RWPE2 (cell line): ENCODE results near the gene TREM1.
"Not testable (repeated sequence)": the region's sequence is repeated elsewhere in the genome, so short reads cannot be mapped to it uniquely, and the experiment has no call there.

Experiments used
- ATAC-seq: fragments of 200-7000 bp; cut with Tn5 transposase; 3 replicates; pipeline ENCODE4 v1.9.1; 2021; ENCODE audit warnings: low read depth
- DNase-seq: peaks from one replicate; pipeline ENCODE4 v3.0.0-alpha.2; 2020; ENCODE audit warnings: low spot score
- H3K27ac ChIP-seq: fragments of 450-650 bp; 2 replicates; pipeline ENCODE4 v1.5.1; 2017; ENCODE audit warnings: mild to moderate bottlenecking; ENCODE audit not compliant: poor library complexity, severe bottlenecking
- H3K27me3 ChIP-seq: fragments of 250-450 bp; sonication (Bioruptor Pico); 2 replicates; pipeline ENCODE4 v1.5.1; 2021; ENCODE audit warnings: mild to moderate bottlenecking, moderate library complexity; ENCODE audit not compliant: insufficient read depth, poor library complexity, severe bottlenecking
- H3K36me3 ChIP-seq: fragments of 250-450 bp; sonication (Bioruptor Pico); 2 replicates; pipeline ENCODE4 v1.5.1; 2020; ENCODE audit warnings: low read depth, mild to moderate bottlenecking, moderate library complexity
- H3K4me1 ChIP-seq: fragments of 250-450 bp; sonication (Bioruptor Pico); 2 replicates; pipeline ENCODE4 v1.5.1; 2021; ENCODE audit warnings: mild to moderate bottlenecking, moderate library complexity; ENCODE audit not compliant: insufficient read depth, poor library complexity, severe bottlenecking
- H3K4me3 ChIP-seq: fragments of 250-450 bp; sonication (Bioruptor Pico); 2 replicates; pipeline ENCODE4 v1.5.1; 2021; ENCODE audit warnings: mild to moderate bottlenecking, moderate library complexity; ENCODE audit not compliant: severe bottlenecking
- H3K9me3 ChIP-seq: fragments of 250-450 bp; sonication (Bioruptor Pico); 2 replicates; pipeline ENCODE4 v1.5.1; 2021; ENCODE audit warnings: mild to moderate bottlenecking, moderate library complexity; ENCODE audit not compliant: severe bottlenecking
- TF ChIP-seq, protein P1 (sequence below): fragments of 450-650 bp; IDR thresholded peaks from one replicate; pipeline ENCODE4 v1.5.1; 2017; ENCODE audit warnings: mild to moderate bottlenecking, moderate library complexity; ENCODE audit not compliant: poor library complexity, severe bottlenecking

TREM1 gene

DNA sequence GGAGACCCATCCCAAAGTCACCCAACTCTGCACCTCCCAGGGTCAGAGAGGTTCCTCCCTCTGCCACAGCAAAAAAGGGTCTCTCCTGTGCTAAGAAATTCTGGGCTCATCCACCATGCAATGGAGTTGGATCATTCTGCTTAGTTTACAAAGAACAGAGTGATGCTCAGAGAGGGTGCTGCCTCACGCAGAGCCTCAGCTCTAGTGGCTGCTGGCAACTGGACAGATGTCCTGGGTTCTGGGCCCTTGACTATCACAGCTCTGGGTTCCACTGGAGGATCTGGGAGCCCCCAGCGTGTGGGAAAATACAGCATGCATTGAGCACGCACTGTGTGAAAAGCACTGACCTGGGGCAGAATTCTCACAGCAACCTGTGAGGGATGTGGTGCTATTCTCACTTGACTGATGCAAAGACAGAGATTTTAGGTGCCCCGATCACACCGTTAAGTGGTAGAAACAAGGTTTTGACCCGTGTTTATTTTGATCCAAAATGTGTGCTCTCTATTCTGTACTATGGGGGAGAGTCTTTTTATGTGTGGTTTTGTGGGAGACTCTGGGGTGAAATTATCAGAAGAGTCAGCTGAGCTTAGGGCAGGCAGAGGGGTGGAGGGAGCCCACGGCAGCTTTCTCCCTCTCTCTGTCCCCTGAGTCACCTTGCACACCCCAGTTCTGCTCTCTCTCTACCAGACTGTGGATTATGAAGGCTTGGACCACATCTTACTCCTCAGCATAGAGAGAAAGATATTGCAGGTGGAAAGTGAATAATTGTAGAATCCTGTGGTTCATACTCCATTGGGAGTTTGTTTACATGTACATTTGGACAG is 38.4 kb downstream of the TREM1 start:
- Histone ChIP-seq H3K9me3 (no peaks in the 10 kb centered on the region), H3K4me1 (no peaks in the 10 kb centered on the region), H3K4me3 (no peak overlapping the region), H3K36me3 (no peaks in the 10 kb centered on the region), H3K27ac (no peak overlapping the region), H3K27me3 (no peaks in the 10 kb centered on the region)
- ATAC-seq (no peak), DNase-seq (no peak)
- TF ChIP-seq, protein P1, sequence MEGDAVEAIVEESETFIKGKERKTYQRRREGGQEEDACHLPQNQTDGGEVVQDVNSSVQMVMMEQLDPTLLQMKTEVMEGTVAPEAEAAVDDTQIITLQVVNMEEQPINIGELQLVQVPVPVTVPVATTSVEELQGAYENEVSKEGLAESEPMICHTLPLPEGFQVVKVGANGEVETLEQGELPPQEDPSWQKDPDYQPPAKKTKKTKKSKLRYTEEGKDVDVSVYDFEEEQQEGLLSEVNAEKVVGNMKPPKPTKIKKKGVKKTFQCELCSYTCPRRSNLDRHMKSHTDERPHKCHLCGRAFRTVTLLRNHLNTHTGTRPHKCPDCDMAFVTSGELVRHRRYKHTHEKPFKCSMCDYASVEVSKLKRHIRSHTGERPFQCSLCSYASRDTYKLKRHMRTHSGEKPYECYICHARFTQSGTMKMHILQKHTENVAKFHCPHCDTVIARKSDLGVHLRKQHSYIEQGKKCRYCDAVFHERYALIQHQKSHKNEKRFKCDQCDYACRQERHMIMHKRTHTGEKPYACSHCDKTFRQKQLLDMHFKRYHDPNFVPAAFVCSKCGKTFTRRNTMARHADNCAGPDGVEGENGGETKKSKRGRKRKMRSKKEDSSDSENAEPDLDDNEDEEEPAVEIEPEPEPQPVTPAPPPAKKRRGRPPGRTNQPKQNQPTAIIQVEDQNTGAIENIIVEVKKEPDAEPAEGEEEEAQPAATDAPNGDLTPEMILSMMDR = no peak

- H3K27me3 ChIP-seq = no peaks in the 10 kb centered on the region
- no peaks in the 10 kb centered on the region for H3K9me3 ChIP-seq
- TF ChIP-seq, protein P1 = no peak
- H3K4me1 ChIP-seq = no peaks in the 10 kb centered on the region
- DNase-seq (no peak), ATAC-seq (no peak)
- no peak overlapping the region for H3K4me3 ChIP-seq
- H3K27ac ChIP-seq = no peak overlapping the region
- H3K36me3 ChIP-seq = no peaks in the 10 kb centered on the region
Observed at GRCh38 chr6:41247288-41247865, 39.1 kb downstream of the TREM1 start.

- not testable (repeated sequence) for H3K27ac ChIP-seq, ATAC-seq, H3K27me3 ChIP-seq, H3K4me3 ChIP-seq, DNase-seq, H3K9me3 ChIP-seq, H3K36me3 ChIP-seq, H3K4me1 ChIP-seq
Observed at GRCh38 chr6:41246529-41246928, 40.0 kb downstream of the TREM1 start.

DNA sequence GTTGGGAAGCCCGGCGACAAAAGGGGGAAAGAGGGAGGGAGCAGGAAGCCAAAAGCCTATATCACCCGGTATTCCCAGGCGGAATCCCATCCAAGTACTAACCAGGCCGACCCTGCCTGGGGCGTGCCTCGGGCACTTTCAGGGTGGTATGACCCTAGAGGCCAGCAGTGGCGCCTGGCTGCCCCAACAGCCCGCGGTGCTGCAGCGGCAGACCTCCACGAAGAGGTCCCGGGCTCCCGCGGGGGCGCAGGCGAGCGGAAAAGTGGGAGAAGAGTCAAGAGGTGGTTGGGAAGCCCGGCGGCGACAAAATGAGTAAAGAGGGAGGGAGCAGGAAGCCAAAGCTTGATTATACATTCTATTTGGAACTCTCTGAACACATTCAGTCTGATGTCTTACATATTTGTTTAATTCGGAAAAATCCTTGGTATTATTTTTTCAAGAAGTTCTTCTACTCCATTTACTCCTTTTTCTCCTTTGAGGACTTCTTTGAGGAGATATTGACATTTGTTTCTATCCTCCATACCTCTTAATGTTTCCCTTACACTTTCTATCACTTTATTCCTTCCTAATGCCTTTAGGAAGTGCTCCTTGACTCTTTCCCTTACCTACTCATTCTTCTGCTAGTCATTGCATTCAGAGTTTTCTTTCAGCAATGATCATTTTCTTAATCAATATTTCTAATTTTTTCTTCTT is 46.9 kb downstream of the TREM1 start:
- TF ChIP-seq, protein P1 = no peak
- no peak overlapping the region for H3K4me3 ChIP-seq

GRCh38 chr6:41237128-41237527 is 49.4 kb downstream of the TREM1 start:
- no peaks in the 10 kb centered on the region for H3K36me3 ChIP-seq
- H3K27ac ChIP-seq = no peak overlapping the region
- H3K9me3 ChIP-seq = no peaks in the 10 kb centered on the region
- TF ChIP-seq, protein P1 = no peak
- H3K4me3 ChIP-seq = no peak overlapping the region
- ATAC-seq = no peak
- no peaks in the 10 kb centered on the region for H3K4me1 ChIP-seq
- no peak for DNase-seq
- peaks cover 70% of the 10 kb centered on the region for H3K27me3 ChIP-seq

More for the DNA sequence above, 46.9 kb downstream of the TREM1 start:
- Histone ChIP-seq H3K27ac (no peak overlapping the region), H3K9me3 (no peaks in the 10 kb centered on the region), H3K4me1 (no peaks in the 10 kb centered on the region), H3K27me3 (peaks cover 59% of the 10 kb centered on the region), H3K36me3 (no peaks in the 10 kb centered on the region)
- ATAC-seq (no peak), DNase-seq (no peak)
